A549 (cell line): ENCODE data around the gene RPH3AL.

Source experiments
- CEBPB ChIP-seq, 2 experiments: fragments of >200 bp in 1 of 2; sonication (Bioruptor Twin) in 1 of 2; formaldehyde crosslinking in 1 of 2; IDR thresholded peaks; 2 replicates each; pipeline ENCODE4 v1.6.1; 2012 to 2016
- EHF ChIP-seq: fragments of 250-450 bp; sonication (Bioruptor Pico); IDR thresholded peaks from 2 replicates; pipeline ENCODE4 v1.5.0; 2020; ENCODE audit warnings: mild to moderate bottlenecking
- JUN ChIP-seq, 2 experiments: fragments of >200 bp; sonication (Bioruptor Twin); formaldehyde crosslinking; IDR thresholded peaks; 2 replicates in 1 of 2; 3 replicates in 1 of 2; pipeline ENCODE4 v1.6.1; 2016 to 2017
- ZC3H11A ChIP-seq: fragments of 450-650 bp; IDR thresholded peaks from 2 replicates; pipeline ENCODE4 v1.6.1; 2014; ENCODE audit warnings: antibody characterized with exemption, mild to moderate bottlenecking

DNA sequence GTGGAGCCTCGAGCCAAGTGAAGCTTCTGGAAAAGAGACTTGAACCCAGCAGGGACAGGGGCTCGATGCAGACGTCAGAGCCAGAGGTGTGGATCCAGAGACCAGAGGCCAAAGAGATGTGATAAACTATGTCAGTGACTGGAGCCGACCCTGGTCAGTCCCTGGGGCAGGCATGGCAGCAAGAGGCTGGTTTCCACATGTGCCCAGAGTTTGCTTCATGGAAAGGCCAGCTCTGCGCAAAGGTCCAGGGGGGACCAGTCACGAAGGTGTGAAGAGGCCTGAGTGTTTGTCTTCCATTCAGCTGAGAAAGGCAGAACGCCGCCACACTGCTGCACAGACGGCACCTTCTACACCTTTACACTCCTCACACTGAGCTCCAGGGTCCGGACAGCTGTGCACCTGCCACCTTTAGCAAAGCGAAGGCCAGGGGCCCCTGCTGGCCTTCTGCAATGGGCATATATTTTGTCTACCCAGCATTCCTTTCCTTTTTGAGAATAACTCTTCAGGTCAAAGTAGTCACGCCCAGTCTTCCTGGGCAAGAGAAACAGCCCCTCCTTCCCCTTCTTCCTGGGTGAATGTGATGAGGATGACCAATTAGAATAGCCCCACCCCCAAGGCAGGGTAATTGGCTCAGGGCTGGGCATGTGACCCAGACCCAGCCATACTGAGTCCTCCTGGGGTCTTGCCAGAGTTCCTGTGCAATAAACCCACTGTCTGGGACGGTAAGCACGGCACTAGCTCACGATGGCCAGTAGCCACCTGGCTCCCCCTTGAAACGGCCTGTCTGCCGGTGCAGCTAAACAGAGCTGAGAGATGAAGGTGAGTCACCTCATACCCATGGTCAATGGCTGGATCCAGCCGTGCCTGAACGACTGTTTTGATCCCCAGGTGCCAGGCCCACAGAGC, 2.3 kb upstream of the RPH3AL start:
- no peak for TF ChIP-seq EHF (CRISPR knock-in tag)
- no peak for TF ChIP-seq JUN (IDR thresholded peaks at IDR 0.05)
- TF ChIP-seq ZC3H11A, result no peak
- TF ChIP-seq CEBPB (IDR thresholded peaks at IDR 0.05), result no peak
